ENCODE measurements around the gene SEPTIN5.

SEPTIN5 gene

DNA sequence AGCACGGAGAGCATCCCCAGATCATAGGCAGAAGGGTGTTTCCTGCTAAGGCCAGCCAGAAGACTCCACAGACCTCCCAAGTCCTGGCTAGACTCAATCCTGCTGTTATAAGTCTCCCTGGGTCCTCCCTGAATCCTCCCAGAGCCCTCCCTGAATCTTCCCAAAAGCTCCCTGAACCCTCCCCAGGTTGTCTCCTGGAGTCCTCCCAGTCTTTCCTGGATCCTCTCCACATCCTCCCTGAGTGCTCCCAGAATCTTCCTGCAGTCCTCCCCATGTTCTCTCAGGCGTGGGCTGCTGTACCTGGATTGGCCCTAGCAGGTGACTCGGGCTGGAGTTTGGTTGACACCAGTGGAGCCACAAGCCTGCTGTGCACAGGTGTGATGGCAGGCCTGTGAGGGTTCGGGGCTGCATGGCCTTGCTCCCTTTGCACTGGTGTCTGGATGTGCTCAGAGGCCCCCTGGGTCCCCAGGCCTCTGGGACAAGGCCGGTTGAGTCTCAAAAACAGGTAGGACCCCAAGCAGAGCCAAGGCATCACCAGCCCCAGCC lies 20.6 kb downstream of the SEPTIN5 start:
- TF ChIP-seq, protein P1, sequence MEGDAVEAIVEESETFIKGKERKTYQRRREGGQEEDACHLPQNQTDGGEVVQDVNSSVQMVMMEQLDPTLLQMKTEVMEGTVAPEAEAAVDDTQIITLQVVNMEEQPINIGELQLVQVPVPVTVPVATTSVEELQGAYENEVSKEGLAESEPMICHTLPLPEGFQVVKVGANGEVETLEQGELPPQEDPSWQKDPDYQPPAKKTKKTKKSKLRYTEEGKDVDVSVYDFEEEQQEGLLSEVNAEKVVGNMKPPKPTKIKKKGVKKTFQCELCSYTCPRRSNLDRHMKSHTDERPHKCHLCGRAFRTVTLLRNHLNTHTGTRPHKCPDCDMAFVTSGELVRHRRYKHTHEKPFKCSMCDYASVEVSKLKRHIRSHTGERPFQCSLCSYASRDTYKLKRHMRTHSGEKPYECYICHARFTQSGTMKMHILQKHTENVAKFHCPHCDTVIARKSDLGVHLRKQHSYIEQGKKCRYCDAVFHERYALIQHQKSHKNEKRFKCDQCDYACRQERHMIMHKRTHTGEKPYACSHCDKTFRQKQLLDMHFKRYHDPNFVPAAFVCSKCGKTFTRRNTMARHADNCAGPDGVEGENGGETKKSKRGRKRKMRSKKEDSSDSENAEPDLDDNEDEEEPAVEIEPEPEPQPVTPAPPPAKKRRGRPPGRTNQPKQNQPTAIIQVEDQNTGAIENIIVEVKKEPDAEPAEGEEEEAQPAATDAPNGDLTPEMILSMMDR (IDR thresholded peaks at IDR 0.05; ENCODE audit: insufficient read depth, low read length, poor library complexity, severe bottlenecking), result no peak
- TF ChIP-seq EZH2phosphoT487 (conservative IDR thresholded peaks at IDR 0.05; ENCODE audit: low read length), result no peak
- H3K4me2 ChIP-seq (ENCODE audit: low read depth, low read length, poor library complexity, severe bottlenecking), result no peak overlapping the region
- no peak overlapping the region for H3K27ac ChIP-seq (ENCODE audit: low read depth, low read length)
- H3K9ac ChIP-seq (ENCODE audit: low read length), result no peak overlapping the region
- no peaks in the 10 kb centered on the region for H3K79me2 ChIP-seq (ENCODE audit: insufficient read depth, low read length)
- H3K9me3 ChIP-seq (ENCODE audit: insufficient read depth, low read length), result no peaks in the 10 kb centered on the region
- H3K27me3 ChIP-seq (ENCODE audit: low read length), result no peaks in the 10 kb centered on the region
- H2AFZ ChIP-seq (ENCODE audit: low read depth, low read length, severe bottlenecking), result no peak overlapping the region
- H3F3A ChIP-seq (ENCODE audit: insufficient read depth), result no peaks in the 10 kb centered on the region
- no peak overlapping the region for H3K4me3 ChIP-seq (ENCODE audit: insufficient read depth, low read length, poor library complexity, severe bottlenecking)
- no peaks in the 10 kb centered on the region for H4K20me1 ChIP-seq (ENCODE audit: low read depth, low read length)
- H3K9me2 ChIP-seq (replicated peaks; ENCODE audit: insufficient read depth, low read length), result no peaks in the 10 kb centered on the region
- no peaks in the 10 kb centered on the region for H3K36me3 ChIP-seq (ENCODE audit: low read length)

DNA sequence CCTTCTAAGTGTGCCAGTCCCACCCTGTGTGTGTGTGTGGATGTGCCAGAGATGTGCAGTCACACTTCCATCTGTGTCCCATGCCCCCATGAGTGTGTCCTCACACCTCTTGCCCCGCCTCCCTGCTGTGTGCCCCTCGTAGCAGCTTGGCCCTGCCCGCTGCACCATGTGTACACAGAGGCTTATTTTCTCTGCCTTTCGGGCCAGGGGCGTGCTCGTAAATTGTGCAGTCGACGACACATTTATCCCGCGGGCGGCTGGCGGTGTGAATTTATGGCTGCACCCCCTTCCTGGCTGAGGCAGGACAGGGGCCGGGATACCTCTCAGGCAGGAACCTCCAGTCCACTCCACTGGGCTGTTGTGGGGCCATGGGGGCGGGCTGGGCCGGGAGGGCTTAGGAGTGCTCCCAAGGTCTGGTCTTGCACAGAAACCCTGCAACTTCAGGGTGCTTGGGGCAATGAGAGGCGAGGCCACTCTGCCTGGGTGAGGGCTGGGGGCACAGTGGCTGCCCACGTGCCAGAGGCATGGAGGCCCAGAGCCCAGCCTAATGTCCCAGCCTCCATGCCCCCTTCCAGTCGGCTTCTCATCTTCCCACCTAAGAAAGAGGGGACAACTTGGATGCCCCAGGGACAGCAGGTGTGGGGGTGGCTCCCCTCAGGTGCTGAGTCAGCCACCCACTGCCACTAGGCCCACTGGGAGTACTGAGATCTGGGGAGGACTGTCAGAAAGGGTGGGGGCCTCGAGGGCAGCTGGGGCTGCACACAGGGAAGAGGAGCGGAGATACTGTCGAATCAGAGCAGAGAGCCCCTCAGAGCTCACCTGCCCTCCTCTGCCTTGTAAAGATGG lies 21.6 kb downstream of the SEPTIN5 start:
- Histone ChIP-seq H2AFZ (ENCODE audit: low read depth, low read length, severe bottlenecking) (no peak overlapping the region), H4K20me1 (ENCODE audit: low read depth, low read length) (no peaks in the 10 kb centered on the region), H3K36me3 (ENCODE audit: low read length) (no peaks in the 10 kb centered on the region), H3K27ac (ENCODE audit: low read depth, low read length) (no peak overlapping the region), H3K4me2 (ENCODE audit: low read depth, low read length, poor library complexity, severe bottlenecking) (no peak overlapping the region), H3K9ac (ENCODE audit: low read length) (no peak overlapping the region), H3K27me3 (ENCODE audit: low read length) (no peaks in the 10 kb centered on the region), H3F3A (ENCODE audit: insufficient read depth) (no peaks in the 10 kb centered on the region), H3K9me2 (replicated peaks; ENCODE audit: insufficient read depth, low read length) (no peaks in the 10 kb centered on the region), H3K9me3 (ENCODE audit: insufficient read depth, low read length) (no peaks in the 10 kb centered on the region), H3K79me2 (ENCODE audit: insufficient read depth, low read length) (no peaks in the 10 kb centered on the region), H3K4me3 (ENCODE audit: insufficient read depth, low read length, poor library complexity, severe bottlenecking) (no peak overlapping the region)
- TF ChIP-seq, protein P1 (IDR thresholded peaks at IDR 0.05; ENCODE audit: insufficient read depth, low read length, poor library complexity, severe bottlenecking), result no peak

GRCh38 chr22:19737846-19738663 lies 23.8 kb downstream of the SEPTIN5 start:
- Histone ChIP-seq H3K9me3 (ENCODE audit: insufficient read depth, low read length) (no peaks in the 10 kb centered on the region), H3K9me2 (replicated peaks; ENCODE audit: insufficient read depth, low read length) (no peaks in the 10 kb centered on the region), H4K20me1 (ENCODE audit: low read depth, low read length) (no peaks in the 10 kb centered on the region), H2AFZ (ENCODE audit: low read depth, low read length, severe bottlenecking) (no peak overlapping the region), H3K27me3 (ENCODE audit: low read length) (no peaks in the 10 kb centered on the region), H3F3A (ENCODE audit: insufficient read depth) (no peaks in the 10 kb centered on the region), H3K27ac (ENCODE audit: low read depth, low read length) (no peak overlapping the region), H3K9ac (ENCODE audit: low read length) (no peak overlapping the region), H3K79me2 (ENCODE audit: insufficient read depth, low read length) (no peaks in the 10 kb centered on the region), H3K4me2 (ENCODE audit: low read depth, low read length, poor library complexity, severe bottlenecking) (no peak overlapping the region), H3K36me3 (ENCODE audit: low read length) (no peaks in the 10 kb centered on the region), H3K4me3 (ENCODE audit: insufficient read depth, low read length, poor library complexity, severe bottlenecking) (no peak overlapping the region)
- TF ChIP-seq, protein P1 (IDR thresholded peaks at IDR 0.05; ENCODE audit: insufficient read depth, low read length, poor library complexity, severe bottlenecking), result no peak
- no peak for TF ChIP-seq EZH2phosphoT487 (conservative IDR thresholded peaks at IDR 0.05; ENCODE audit: low read length)

All from SU-DHL-6 (cell line).